Ureter (tissue), 1 donor: Measurements from ENCODE around the gene KLHL8. TPM values are rescaled to one million over a fixed set of nuclear protein-coding genes. Genes with fewer than 3 reads are reported as not detected.

ENCODE experiments used
- DNase-seq: peaks from one replicate; pipeline ENCODE4 v3.0.0-alpha.2; 2020; ENCODE audit warnings: low spot score
- total RNA-seq: library from RNA; stranded (reverse); gene quantifications from one replicate; pipeline ENCODE4 v1.2.4, GENCODE V29; 2023
- donor health status: DM: yes; HTN: yes; CAD: no.

KLHL8 gene
- total RNA-seq, 1 donor from 2014 or later, result 12.5 TPM

GRCh38 chr4:87121341-87122065 lies 98.9 kb downstream of the KLHL8 start:
- DNase-seq, result no peak

GRCh38 chr4:87120411-87121162 lies 99.8 kb downstream of the KLHL8 start:
- DNase-seq, result peak; percentile 91

- DNase-seq, result no peak
These were observed 100.4 kb downstream of the KLHL8 start for GRCh38 chr4:87120010-87120409.

GRCh38 chr4:87118826-87119225 lies 101.6 kb downstream of the KLHL8 start:
- no peak for DNase-seq

GRCh38 chr4:87118421-87118820 lies 102.0 kb downstream of the KLHL8 start:
- no peak for DNase-seq

- DNase-seq, result no peak
These were observed 102.7 kb downstream of the KLHL8 start for GRCh38 chr4:87117732-87118075.

- no peak for DNase-seq
These were observed 103.2 kb downstream of the KLHL8 start for GRCh38 chr4:87117051-87117731.

GRCh38 chr4:87116231-87116630 lies 104.2 kb downstream of the KLHL8 start:
- no peak for DNase-seq

- no peak for DNase-seq
These were observed 106.0 kb downstream of the KLHL8 start for GRCh38 chr4:87114245-87115062.

- no peak for DNase-seq
These were observed 108.4 kb downstream of the KLHL8 start for GRCh38 chr4:87112063-87112462.

Other genes with a start within 250 kb of the KLHL8 start
- 0.31 TPM for gene HSD17B13, start 102.3 kb upstream of the KLHL8 start, total RNA-seq
- 27.0 TPM for gene HSD17B11, start 170.6 kb upstream of the KLHL8 start, total RNA-seq
- 24.2 TPM for gene NUDT9, start 202.0 kb upstream of the KLHL8 start, total RNA-seq